ENCODE results near the gene HSPBP1. TPM values are rescaled to one million over a fixed set of nuclear protein-coding genes. Genes with fewer than 3 reads are reported as not detected.

The HSPBP1 gene
- total and polyA plus RNA-seq, 2 of the 13 experiments (the other 11 are each of a cell fraction or from before 2014, with no cell fraction given) = 22.3 to 33.7 TPM

DNA sequence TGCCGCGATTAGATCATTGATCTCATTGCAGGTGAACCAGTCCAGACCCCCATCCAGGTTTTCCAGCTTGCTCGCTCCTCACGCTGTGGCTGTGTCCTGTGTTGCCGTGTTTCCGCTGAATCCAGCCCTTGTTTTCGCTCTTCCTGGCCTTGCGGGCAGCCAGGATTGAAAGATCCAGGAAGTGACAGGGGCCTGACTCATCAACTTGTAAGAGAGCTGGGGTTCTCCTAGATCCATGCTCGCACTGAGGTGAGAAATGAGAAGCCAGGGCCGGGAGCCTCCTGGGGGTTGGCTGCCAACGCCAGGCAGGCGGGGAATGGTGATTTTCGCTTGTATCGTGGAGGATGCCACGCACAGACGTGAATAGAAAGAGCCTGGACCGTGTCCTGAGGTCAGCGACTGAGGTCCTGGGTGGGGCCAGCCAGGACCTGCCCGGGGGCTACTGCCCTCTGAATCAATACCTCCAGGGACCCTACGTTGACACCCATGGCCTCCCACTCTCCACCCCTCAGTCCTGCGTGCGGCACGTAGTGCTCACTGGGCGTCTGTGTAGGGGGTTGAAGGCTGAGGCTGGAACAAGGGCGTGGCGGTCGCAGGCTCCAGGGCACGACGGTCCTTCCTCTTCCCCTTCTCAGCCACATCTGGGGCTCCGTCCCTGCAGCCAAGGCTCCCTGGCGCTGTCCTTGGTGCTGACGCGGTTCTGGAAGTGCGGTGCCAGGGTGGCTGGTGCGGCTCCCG is 63.3 kb downstream of the HSPBP1 start (continued):
- TF ChIP-seq, protein P1, sequence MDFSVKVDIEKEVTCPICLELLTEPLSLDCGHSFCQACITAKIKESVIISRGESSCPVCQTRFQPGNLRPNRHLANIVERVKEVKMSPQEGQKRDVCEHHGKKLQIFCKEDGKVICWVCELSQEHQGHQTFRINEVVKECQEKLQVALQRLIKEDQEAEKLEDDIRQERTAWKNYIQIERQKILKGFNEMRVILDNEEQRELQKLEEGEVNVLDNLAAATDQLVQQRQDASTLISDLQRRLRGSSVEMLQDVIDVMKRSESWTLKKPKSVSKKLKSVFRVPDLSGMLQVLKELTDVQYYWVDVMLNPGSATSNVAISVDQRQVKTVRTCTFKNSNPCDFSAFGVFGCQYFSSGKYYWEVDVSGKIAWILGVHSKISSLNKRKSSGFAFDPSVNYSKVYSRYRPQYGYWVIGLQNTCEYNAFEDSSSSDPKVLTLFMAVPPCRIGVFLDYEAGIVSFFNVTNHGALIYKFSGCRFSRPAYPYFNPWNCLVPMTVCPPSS (IDR thresholded peaks at IDR 0.05) = no peak
- 0 out of 2 replicates have a peak, but pooled peaks have one; percentile 47 for TF ChIP-seq FLYWCH1 (CRISPR knock-in tag; IDR thresholded peaks at IDR 0.05)
- TF ChIP-seq ZFP37 (CRISPR knock-in tag; IDR thresholded peaks at IDR 0.05; ENCODE audit: borderline replicate concordance) = peak; percentile 99
- TF ChIP-seq GTF2F1 (IDR thresholded peaks at IDR 0.05; ENCODE audit: low read length) = peak; percentile 63; the same call in 1 of the 2 replicates
- peak; percentile 81 for TF ChIP-seq RXRB (CRISPR knock-in tag; IDR thresholded peaks at IDR 0.05; ENCODE audit: borderline replicate concordance)
- 0 out of 2 replicates have a peak, but pooled peaks have one; percentile 49 for TF ChIP-seq ZNF20 (CRISPR knock-in tag; IDR thresholded peaks at IDR 0.05)
- TF ChIP-seq, protein P2, sequence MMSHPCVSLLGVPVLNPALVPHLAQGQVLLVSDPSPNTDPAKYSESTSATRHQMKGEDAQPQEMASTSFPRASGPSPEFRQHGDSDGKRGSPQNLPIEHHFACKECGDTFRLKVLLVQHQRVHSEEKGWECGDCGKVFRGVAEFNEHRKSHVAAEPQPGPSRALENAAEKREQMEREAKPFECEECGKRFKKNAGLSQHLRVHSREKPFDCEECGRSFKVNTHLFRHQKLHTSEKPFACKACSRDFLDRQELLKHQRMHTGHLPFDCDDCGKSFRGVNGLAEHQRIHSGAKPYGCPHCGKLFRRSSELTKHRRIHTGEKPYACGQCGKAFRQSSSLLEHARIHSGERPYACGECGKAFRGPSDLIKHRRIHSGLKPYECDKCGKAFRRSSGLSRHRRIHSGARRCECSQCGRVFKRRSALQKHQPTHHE (CRISPR knock-in tag; IDR thresholded peaks at IDR 0.05; ENCODE audit: borderline replicate concordance) = peak; percentile 69; the same call in 1 of the 2 replicates
- peak; percentile 26; the same call in 1 of the 2 replicates for TF ChIP-seq RAD21 (CRISPR knock-in tag; IDR thresholded peaks at IDR 0.05)
- TF ChIP-seq ZFP36L2 (CRISPR knock-in tag; IDR thresholded peaks at IDR 0.05) = peak; percentile 94
- TF ChIP-seq ZNF770 (CRISPR knock-in tag; IDR thresholded peaks at IDR 0.05) = no peak; the same call in 1 of the 2 replicates
- peak; percentile 58 to 96; a peak in 2 of 4 replicates for TF ChIP-seq KLF16 (CRISPR knock-in tag; IDR thresholded peaks at IDR 0.05)
- TF ChIP-seq ZEB1 (IDR thresholded peaks at IDR 0.05; ENCODE audit: insufficient replicate concordance, low read depth) = no peak
- TF ChIP-seq SNAPC2 (CRISPR knock-in tag; IDR thresholded peaks at IDR 0.05) = peak; percentile 60; the same call in 1 of the 2 replicates
- TF ChIP-seq ZNF432 (CRISPR knock-in tag; IDR thresholded peaks at IDR 0.05; ENCODE audit: borderline replicate concordance) = no peak
- TF ChIP-seq YEATS4 (CRISPR knock-in tag; IDR thresholded peaks at IDR 0.05; ENCODE audit: borderline replicate concordance) = peak; percentile 78; the same call in 1 of the 2 replicates
- 0 out of 2 replicates have a peak, but pooled peaks have one; percentile 14 for TF ChIP-seq ZNF629 (CRISPR knock-in tag; conservative IDR thresholded peaks at IDR 0.05)
- no peak; the same call in 1 of the 2 replicates for TF ChIP-seq ZSCAN29 (CRISPR knock-in tag; conservative IDR thresholded peaks at IDR 0.05)
- no peak for TF ChIP-seq ZNF577 (CRISPR knock-in tag; IDR thresholded peaks at IDR 0.05; ENCODE audit: borderline replicate concordance, low read depth)
- TF ChIP-seq SMYD3 (CRISPR knock-in tag; IDR thresholded peaks at IDR 0.05) = peak; percentile 84
- TF ChIP-seq ERF (CRISPR knock-in tag; IDR thresholded peaks at IDR 0.05) = peak; percentile 81
- TF ChIP-seq HCFC1 (IDR thresholded peaks at IDR 0.05; ENCODE audit: low read depth, low read length) = peak; percentile 66
- peak; percentile 62 for TF ChIP-seq ZFX (CRISPR knock-in tag; IDR thresholded peaks at IDR 0.05; ENCODE audit: low read depth)
- peak; percentile 95 for TF ChIP-seq ZSCAN12 (CRISPR knock-in tag; IDR thresholded peaks at IDR 0.05)
- TF ChIP-seq SOX5 (CRISPR knock-in tag; IDR thresholded peaks at IDR 0.05; ENCODE audit: borderline replicate concordance) = peak; percentile 67
- no peak for TF ChIP-seq LCORL (IDR thresholded peaks at IDR 0.05)
- peak; percentile 48 for TF ChIP-seq LCORL (CRISPR knock-in tag; IDR thresholded peaks at IDR 0.05)
- TF ChIP-seq TCF12 (IDR thresholded peaks at IDR 0.05) = no peak
- peak; percentile 88 for TF ChIP-seq TCF12 (CRISPR knock-in tag; IDR thresholded peaks at IDR 0.05)

All from HepG2 (cell line).